K562 (cell line): ENCODE measurements around the gene TJP3. TPM values are rescaled to one million over a fixed set of nuclear protein-coding genes. Genes with fewer than 3 reads are reported as not detected.
A peak's percentile ranks its signal among the peaks of the same experiment; 100 is the strongest.

Source experiments
- CAMTA2 ChIP-seq: fragments of 250-450 bp; sonication (Bioruptor Pico); conservative IDR thresholded peaks from 2 replicates; pipeline ENCODE4 v1.5.1; 2022
- GABPB2 ChIP-seq: fragments of 250-450 bp; sonication (Bioruptor Pico); conservative IDR thresholded peaks from 2 replicates; pipeline ENCODE4 v1.5.1; 2021; ENCODE audit warnings: mild to moderate bottlenecking
- HMGN3 ChIP-seq: IDR thresholded peaks from 2 replicates; pipeline ENCODE4 v1.6.1; 2011; ENCODE audit warnings: borderline replicate concordance, low read depth, mild to moderate bottlenecking, mixed read lengths, low read length; ENCODE audit not compliant: insufficient read length; ENCODE audit errors: extremely low read depth
- KAT2B ChIP-seq: IDR thresholded peaks from one replicate; pipeline ENCODE4 v1.6.1; 2012; ENCODE audit warnings: low read depth, mild to moderate bottlenecking, control low read depth, inconsistent platforms, low read length, moderate library complexity
- KAT7 ChIP-seq: sonication (generic); formaldehyde crosslinking; IDR thresholded peaks from 2 replicates; pipeline ENCODE4 v1.8.0; 2022; ENCODE audit warnings: missing genetic modification reagents, mild to moderate bottlenecking, borderline replicate concordance
- MAZ ChIP-seq, 2 experiments: fragments of 450-650 bp in 1 of 2; sonication (generic) in 1 of 2; formaldehyde crosslinking; IDR thresholded peaks in 1 of 2; conservative IDR thresholded peaks in 1 of 2; 2 replicates each; pipeline versions ENCODE4 v1.4.0 to v1.5.0; 2020; ENCODE audit warnings: mild to moderate bottlenecking in 1 of 2, missing genetic modification reagents in 1 of 2
- NFATC3 ChIP-seq: fragments of 450-650 bp; IDR thresholded peaks from 2 replicates; pipeline ENCODE4 v1.6.1; 2017; ENCODE audit warnings: mild to moderate bottlenecking
- RAD51 ChIP-seq: fragments of 450-650 bp; IDR thresholded peaks from 2 replicates; pipeline ENCODE4 v1.7.1; 2016; ENCODE audit warnings: low read depth, mild to moderate bottlenecking, borderline replicate concordance
- SIN3A ChIP-seq, 2 experiments: fragments of 150-350 bp in 1 of 2; IDR thresholded peaks; 2 replicates each; pipeline ENCODE4 v1.6.1; 2011 to 2016; ENCODE audit warnings: borderline replicate concordance in 2 of 2, low read depth in 2 of 2, low read length in 2 of 2, mild to moderate bottlenecking in 2 of 2, moderate library complexity in 2 of 2; ENCODE audit not compliant: control insufficient read depth in 1 of 2
- SMARCE1 ChIP-seq: fragments of 450-650 bp; IDR thresholded peaks from 2 replicates; pipeline ENCODE4 v1.7.1; 2016; ENCODE audit warnings: mild to moderate bottlenecking
- STAG1 ChIP-seq: sonication (generic); formaldehyde crosslinking; IDR thresholded peaks from 2 replicates; pipeline ENCODE4 v1.5.0; 2020; ENCODE audit warnings: missing genetic modification reagents, borderline replicate concordance
- TBL1XR1 ChIP-seq, 2 experiments: IDR thresholded peaks; 2 replicates each; pipeline ENCODE4 v1.6.1; 2012; ENCODE audit warnings: improper control_type of control experiment in 2 of 2, low read length in 2 of 2, mild to moderate bottlenecking in 1 of 2
- ZNF445 ChIP-seq: fragments of 250-450 bp; sonication (Bioruptor Pico); IDR thresholded peaks from 2 replicates; pipeline ENCODE4 v1.4.0; 2020; ENCODE audit warnings: low read depth, mild to moderate bottlenecking, moderate library complexity
- ZNF644 ChIP-seq: fragments of 200-800 bp; sonication (Bioruptor generic); IDR thresholded peaks from 2 replicates; pipeline ENCODE4 v1.6.1; 2016; ENCODE audit warnings: low read depth, missing genetic modification characterization, missing compliant biosample characterization
- polyA plus RNA-seq, 8 experiments: library from polyadenylated mRNA; depleted of rRNA in 4 of 8; stranded (reverse) in 5 of 8; unstranded in 3 of 8; fragments of >200 nt; fragmentation: Nextera tagmentation in 2 of 8; fragmentation: Illumina TruSeq in 1 of 8; extraction: Ambion mirVana in 2 of 8; extraction: Trizol in 1 of 8; gene quantifications; 2 replicates each; pipeline versions ENCODE4 v1.2.1 to v1.2.3, GENCODE V29; 2011 to 2014; ENCODE audit warnings: inconsistent platforms in 1 of 8, missing spikeins in 1 of 8
- total RNA-seq, 7 experiments: library from RNA; depleted of rRNA in 6 of 7; stranded (reverse); fragments of >200 nt in 6 of 7; fragmentation: Illumina TruSeq in 2 of 7; extraction: Trizol in 2 of 7; gene quantifications; 2 replicates each; pipeline versions ENCODE4 v1.2.1 to v1.2.3, GENCODE V29; 2011 to 2021; ENCODE audit warnings: low replicate concordance in 1 of 7
- TF ChIP-seq, protein P1 (sequence below): fragments of 200-800 bp; sonication (Bioruptor generic); IDR thresholded peaks from 2 replicates; pipeline ENCODE4 v1.6.1; 2017; ENCODE audit warnings: missing genetic modification characterization, missing compliant biosample characterization
- TF ChIP-seq, protein P2 (sequence below): fragments of 200-800 bp; sonication (Bioruptor generic); IDR thresholded peaks from 2 replicates; pipeline ENCODE4 v1.6.1; 2017; ENCODE audit warnings: missing genetic modification characterization, missing compliant biosample characterization
- TF ChIP-seq, protein P3 (sequence below): fragments of 250-450 bp; sonication (Bioruptor Pico); IDR thresholded peaks from 2 replicates; pipeline ENCODE4 v1.8.0; 2021; ENCODE audit warnings: borderline replicate concordance, mild to moderate bottlenecking, moderate library complexity; ENCODE audit not compliant: poor library complexity, severe bottlenecking
- TF ChIP-seq, protein P4 (sequence below): fragments of 250-450 bp; sonication (Bioruptor Pico); IDR thresholded peaks from 2 replicates; pipeline ENCODE4 v1.5.0; 2020; ENCODE audit warnings: mild to moderate bottlenecking, borderline replicate concordance
- TF ChIP-seq, protein P5 (sequence below): fragments of 250-450 bp; sonication (Bioruptor Pico); IDR thresholded peaks from 2 replicates; pipeline ENCODE4 v1.5.0; 2021

Gene TJP3
- total and polyA plus RNA-seq, 9 of the 15 experiments (the other 6 are each of a cell fraction or from before 2014, with no cell fraction given) = 0.11 to 2.4 (median 0.57) TPM; not detected in 1

DNA sequence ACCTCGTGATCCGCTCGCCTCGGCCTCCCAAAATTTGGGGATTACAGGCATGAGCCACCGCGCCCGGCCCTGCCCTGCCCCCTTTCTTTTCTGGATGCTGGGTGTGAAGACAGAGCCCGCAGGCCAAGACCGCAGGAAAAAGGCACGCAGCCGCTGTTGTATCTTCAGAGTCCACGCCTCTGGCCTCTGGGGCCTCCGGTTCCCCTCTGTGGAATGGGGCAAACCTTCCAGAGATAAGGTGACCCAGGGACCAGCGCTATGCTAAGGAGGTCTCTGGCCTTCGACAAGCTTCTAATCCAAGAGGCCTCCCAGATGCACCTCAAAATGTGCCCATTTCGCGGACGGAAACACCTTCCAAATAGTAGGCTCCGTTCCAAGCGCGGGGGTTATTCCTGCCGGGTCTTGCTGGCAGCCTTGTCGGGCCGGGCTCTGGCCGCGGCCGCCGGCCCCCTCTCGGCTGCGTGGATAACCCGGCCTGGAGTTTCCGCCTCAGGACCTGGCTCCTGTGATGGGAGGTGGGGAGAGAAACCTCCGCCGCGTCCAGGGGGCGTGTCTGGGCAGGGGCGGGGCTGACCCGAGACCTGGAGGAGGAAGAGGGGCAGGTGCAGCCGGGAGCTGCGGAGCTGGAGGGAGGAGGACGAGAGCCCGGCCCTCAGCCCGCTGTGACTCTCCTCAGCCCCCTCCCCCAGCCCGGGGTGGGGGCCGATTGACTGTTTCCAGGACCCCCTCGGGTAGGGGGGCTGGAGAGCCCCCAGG lies 13.1 kb downstream of the TJP3 start (continued):
- TF ChIP-seq, protein P1, sequence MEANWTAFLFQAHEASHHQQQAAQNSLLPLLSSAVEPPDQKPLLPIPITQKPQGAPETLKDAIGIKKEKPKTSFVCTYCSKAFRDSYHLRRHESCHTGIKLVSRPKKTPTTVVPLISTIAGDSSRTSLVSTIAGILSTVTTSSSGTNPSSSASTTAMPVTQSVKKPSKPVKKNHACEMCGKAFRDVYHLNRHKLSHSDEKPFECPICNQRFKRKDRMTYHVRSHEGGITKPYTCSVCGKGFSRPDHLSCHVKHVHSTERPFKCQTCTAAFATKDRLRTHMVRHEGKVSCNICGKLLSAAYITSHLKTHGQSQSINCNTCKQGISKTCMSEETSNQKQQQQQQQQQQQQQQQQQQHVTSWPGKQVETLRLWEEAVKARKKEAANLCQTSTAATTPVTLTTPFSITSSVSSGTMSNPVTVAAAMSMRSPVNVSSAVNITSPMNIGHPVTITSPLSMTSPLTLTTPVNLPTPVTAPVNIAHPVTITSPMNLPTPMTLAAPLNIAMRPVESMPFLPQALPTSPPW (CRISPR knock-in tag) = peak; percentile 91
- TF ChIP-seq, protein P2, sequence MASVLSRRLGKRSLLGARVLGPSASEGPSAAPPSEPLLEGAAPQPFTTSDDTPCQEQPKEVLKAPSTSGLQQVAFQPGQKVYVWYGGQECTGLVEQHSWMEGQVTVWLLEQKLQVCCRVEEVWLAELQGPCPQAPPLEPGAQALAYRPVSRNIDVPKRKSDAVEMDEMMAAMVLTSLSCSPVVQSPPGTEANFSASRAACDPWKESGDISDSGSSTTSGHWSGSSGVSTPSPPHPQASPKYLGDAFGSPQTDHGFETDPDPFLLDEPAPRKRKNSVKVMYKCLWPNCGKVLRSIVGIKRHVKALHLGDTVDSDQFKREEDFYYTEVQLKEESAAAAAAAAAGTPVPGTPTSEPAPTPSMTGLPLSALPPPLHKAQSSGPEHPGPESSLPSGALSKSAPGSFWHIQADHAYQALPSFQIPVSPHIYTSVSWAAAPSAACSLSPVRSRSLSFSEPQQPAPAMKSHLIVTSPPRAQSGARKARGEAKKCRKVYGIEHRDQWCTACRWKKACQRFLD = no peak
- no peak for TF ChIP-seq STAG1 (CRISPR knock-in tag)
- peak; percentile 97 to 100 for TF ChIP-seq MAZ (CRISPR knock-in tag; conservative IDR thresholded peaks at IDR 0.05 in 1 of 2, IDR thresholded peaks at IDR 0.05 in 1 of 2)
- no peak for TF ChIP-seq KAT2B
- peak; percentile 69 to 82; a peak in 2 of 4 replicates for TF ChIP-seq TBL1XR1 (IDR thresholded peaks at IDR 0.05; ENCODE audit: low read length in 2 of 2)
- TF ChIP-seq, protein P3, sequence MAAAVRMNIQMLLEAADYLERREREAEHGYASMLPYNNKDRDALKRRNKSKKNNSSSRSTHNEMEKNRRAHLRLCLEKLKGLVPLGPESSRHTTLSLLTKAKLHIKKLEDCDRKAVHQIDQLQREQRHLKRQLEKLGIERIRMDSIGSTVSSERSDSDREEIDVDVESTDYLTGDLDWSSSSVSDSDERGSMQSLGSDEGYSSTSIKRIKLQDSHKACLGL (CRISPR knock-in tag) = no peak
- peak; percentile 42; the same call in 1 of the 2 replicates for TF ChIP-seq RAD51
- TF ChIP-seq SIN3A (IDR thresholded peaks at IDR 0.05; ENCODE audit: borderline replicate concordance in 2 of 2, control insufficient read depth in 1 of 2, low read depth in 2 of 2, low read length in 2 of 2) = peak in 1 of 2 experiments; percentile 83; a peak in 1 of 4 replicates
- TF ChIP-seq SMARCE1 = peak; percentile 37; the same call in 1 of the 2 replicates
- TF ChIP-seq ZNF644 (tag) = no peak
- TF ChIP-seq, protein P4, sequence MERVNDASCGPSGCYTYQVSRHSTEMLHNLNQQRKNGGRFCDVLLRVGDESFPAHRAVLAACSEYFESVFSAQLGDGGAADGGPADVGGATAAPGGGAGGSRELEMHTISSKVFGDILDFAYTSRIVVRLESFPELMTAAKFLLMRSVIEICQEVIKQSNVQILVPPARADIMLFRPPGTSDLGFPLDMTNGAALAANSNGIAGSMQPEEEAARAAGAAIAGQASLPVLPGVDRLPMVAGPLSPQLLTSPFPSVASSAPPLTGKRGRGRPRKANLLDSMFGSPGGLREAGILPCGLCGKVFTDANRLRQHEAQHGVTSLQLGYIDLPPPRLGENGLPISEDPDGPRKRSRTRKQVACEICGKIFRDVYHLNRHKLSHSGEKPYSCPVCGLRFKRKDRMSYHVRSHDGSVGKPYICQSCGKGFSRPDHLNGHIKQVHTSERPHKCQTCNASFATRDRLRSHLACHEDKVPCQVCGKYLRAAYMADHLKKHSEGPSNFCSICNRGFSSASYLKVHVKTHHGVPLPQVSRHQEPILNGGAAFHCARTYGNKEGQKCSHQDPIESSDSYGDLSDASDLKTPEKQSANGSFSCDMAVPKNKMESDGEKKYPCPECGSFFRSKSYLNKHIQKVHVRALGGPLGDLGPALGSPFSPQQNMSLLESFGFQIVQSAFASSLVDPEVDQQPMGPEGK = 0 out of 2 replicates have a peak, but pooled peaks have one; percentile 28
- no peak for TF ChIP-seq ZNF445
- no peak for TF ChIP-seq KAT7 (CRISPR knock-in tag)
- no peak; the same call in 1 of the 2 replicates for TF ChIP-seq GABPB2 (CRISPR knock-in tag)
- no peak for TF ChIP-seq NFATC3
- TF ChIP-seq, protein P5, sequence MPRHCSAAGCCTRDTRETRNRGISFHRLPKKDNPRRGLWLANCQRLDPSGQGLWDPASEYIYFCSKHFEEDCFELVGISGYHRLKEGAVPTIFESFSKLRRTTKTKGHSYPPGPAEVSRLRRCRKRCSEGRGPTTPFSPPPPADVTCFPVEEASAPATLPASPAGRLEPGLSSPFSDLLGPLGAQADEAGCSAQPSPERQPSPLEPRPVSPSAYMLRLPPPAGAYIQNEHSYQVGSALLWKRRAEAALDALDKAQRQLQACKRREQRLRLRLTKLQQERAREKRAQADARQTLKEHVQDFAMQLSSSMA (CRISPR knock-in tag) = no peak
- TF ChIP-seq CAMTA2 (CRISPR knock-in tag) = no peak
- TF ChIP-seq HMGN3 = peak; percentile 99
